ENCODE measurements around the gene ZBTB22.
A peak's percentile ranks its signal among the peaks of the same experiment; 100 is the strongest.
"Not testable (repeated sequence)": the region's sequence is repeated elsewhere in the genome, so short reads cannot be mapped to it uniquely, and the experiment has no call there.

The ZBTB22 gene

DNA sequence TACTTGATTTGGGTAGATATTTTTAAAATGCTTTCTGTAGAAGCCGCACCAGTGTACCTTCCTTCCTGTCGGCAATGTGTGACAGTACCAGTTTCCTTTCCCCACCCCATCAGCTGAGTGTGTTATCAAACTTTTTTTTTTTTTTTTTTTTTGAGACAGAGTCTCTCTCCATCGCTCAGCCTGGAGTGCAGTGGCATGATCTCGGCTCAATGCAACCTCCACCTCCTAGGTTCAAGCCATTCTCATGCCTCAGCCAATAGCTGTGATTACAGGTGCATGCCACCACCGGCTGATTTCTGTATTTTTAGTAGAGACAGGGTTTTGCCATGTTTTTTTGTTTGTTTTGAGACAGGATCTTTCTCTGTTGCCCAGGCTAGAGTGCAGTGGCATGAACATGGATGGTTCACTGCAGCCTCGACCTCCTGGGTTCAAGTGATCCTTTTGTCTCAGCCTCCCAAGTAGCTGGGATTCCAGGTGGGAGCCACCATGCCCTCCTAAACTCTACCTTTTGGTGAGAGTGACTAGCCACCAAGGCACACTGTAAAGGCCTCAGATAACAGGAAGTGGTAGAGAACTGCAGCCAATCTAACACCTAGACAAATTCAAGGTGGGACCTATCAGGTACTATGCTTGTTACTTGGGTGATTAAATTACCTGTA, 26.5 kb upstream of the ZBTB22 start:
- peak overlapping the region; percentile 21; the same call in 1 of the 2 replicates for H3K4me3 ChIP-seq (ENCODE audit: low read length)
- no peak for TF ChIP-seq ZNF274 (IDR thresholded peaks at IDR 0.05; ENCODE audit: low read depth, low read length)

DNA sequence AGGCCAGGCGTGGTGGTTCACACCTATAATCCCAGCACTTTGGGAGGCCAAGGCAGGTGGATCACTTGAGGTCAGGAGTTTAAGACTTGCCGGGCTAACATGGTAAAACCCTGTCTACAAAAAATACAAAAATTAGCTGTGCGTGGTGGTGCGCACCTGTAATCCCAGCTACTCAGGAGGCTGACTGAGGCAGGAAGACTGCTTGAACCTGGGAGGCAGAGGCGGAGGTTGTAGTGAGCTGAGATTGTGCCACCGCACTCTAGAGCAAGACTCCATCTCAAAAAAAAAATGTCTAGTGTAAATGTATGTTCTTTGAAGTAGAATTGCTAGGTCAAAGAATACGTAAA, 26.0 kb upstream of the ZBTB22 start:
- H3K4me3 ChIP-seq (ENCODE audit: low read length), result not testable (repeated sequence)

DNA sequence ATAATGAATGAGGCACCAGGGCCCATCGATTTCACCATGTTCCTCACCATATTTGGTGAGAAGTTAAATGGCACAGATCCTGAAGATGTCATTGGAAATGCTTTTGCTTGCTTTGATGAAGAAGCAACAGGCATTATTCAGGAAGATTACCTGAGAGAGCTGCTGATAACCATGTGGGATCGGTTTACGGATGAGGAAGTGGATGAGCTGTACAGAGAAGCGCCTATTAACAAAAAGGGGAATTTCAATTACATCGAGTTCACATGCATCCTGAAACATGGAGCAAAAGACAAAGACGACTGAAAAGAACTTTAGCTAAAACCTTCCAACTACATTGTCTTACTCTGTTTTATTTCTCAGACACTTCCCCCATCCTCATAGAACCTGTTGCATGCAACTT, 21.6 kb upstream of the ZBTB22 start:
- no peak for TF ChIP-seq ZNF274 (IDR thresholded peaks at IDR 0.05; ENCODE audit: low read depth, low read length)
- no peak overlapping the region for H3K4me3 ChIP-seq (ENCODE audit: low read length)

DNA sequence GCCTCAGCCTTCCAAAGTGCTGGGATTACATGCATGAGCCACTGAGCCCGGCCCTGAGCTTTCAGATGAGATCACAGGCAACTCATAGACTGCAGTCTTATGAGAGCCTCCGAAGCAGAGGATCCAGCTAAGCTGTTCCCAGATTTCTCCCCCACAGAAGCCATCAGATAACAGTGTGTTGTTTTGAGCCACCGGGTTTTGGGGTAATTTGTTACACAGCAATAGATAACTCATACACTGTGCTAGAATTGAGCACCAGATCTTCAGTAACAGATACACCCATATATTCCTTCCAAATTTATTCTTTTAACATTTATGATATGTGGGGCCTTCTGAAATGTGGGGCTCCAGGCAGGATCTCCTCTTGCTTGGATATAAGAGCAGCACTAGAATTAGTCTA, 19.0 kb upstream of the ZBTB22 start:
- no peak for TF ChIP-seq ZNF274 (IDR thresholded peaks at IDR 0.05; ENCODE audit: low read depth, low read length)
- H3K4me3 ChIP-seq (ENCODE audit: low read length), result no peak overlapping the region

DNA sequence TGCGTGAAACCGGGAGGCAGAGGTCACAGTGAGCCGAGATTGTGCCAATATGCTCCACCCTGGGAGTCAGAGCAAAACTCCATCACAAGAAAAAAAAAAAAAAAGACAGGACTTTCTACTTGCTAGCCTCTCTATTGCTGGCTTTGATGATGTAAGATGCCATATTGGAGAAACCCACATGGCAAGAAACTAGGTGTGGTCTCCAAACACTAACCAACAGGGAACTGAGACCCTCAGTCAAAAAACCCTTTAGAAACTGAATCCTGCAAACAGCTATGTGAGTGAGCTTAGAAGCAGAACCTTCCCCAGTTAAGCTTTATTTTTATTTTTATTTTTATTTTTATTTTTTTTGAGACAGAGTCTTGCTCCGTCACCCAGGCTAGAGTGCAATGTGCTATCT, 18.4 kb upstream of the ZBTB22 start:
- H3K4me3 ChIP-seq (ENCODE audit: low read length), result no peak overlapping the region

DNA sequence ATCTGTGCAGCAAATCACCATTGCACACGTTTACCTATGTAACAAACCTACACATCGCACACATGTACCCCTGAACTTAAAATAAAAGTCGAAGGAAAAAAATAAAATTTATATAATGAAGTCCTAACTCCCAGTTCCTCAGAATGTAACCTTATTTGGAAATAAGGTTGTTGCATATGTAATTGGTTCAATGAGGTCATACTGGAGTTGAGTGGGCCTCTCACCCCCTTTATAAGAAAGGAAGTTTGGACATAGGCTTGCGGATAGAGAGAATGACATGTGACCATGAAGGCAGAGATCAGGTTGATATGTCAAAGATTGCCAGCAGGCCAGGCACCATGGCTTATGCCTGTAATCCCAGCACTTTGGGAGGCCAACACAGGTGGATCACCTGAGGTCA, 16.1 kb upstream of the ZBTB22 start:
- no peak for TF ChIP-seq ZNF274 (IDR thresholded peaks at IDR 0.05; ENCODE audit: low read depth, low read length)
- H3K4me3 ChIP-seq (ENCODE audit: low read length), result no peak overlapping the region

More for the DNA sequence above, 18.4 kb upstream of the ZBTB22 start:
- no peak for TF ChIP-seq ZNF274 (IDR thresholded peaks at IDR 0.05; ENCODE audit: low read depth, low read length)

DNA sequence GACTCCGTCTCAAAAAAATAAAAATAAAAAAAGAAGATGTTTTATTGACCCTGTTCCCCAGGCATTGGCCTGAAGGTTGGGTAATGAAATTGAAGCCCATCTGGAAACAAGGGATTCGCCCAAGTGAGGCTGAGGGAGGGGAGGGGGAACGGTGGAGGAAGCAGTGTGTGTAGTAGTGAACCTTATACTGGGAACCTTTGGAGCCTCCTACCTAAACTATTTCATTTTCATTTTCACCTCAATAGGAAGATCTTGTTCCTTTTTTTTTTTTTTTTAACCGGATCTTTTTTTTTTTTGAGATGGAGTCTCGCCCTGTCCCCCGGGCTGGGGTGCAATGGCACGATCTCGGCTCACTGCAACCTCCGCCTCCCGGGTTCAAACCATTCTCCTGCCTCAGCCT, 13.2 kb upstream of the ZBTB22 start:
- no peak for TF ChIP-seq ZNF274 (IDR thresholded peaks at IDR 0.05; ENCODE audit: low read depth, low read length)
- no peak overlapping the region for H3K4me3 ChIP-seq (ENCODE audit: low read length)

DNA sequence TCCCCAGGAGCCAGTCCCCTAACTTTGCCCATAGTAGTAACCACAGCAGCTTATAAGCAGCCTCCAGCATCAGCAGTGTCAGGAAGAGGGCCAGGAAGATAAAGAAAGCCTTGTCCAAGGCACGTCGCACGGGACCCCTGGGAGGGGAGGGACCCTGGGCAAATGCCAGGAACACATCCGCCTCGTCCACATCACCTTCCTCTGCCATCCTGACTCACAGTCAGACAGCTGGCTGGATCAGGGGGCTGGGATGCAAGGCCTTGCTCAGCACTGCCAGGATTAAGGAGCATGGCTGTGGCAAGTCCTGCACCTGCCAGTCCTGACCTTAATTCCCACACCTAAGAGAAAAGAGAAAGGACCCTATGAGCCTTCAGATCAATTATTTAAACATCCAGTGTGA, 11.5 kb upstream of the ZBTB22 start:
- H3K4me3 ChIP-seq (ENCODE audit: low read length), result no peak overlapping the region
- TF ChIP-seq ZNF274 (IDR thresholded peaks at IDR 0.05; ENCODE audit: low read depth, low read length), result no peak

DNA sequence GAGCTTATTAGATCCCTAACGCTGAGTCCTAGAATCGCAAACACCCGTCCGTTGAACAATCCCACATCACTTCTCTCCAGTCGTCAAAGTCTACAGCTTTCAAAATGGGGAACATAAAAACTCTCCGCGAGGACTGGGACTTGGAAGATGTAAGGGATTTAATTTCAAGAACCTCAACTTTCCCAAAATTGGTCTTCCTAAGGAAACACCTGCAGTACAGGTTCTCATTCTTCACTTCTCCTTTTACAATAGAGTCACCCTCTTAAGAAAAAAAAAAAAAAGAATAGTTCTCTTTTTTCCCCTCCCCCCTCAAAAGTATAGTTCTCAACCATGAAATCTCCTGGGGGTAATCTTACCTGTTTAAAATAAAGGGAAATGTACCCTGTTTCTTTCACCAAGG, 6.6 kb upstream of the ZBTB22 start:
- no peak for TF ChIP-seq ZNF274 (IDR thresholded peaks at IDR 0.05; ENCODE audit: low read depth, low read length)
- H3K4me3 ChIP-seq (ENCODE audit: low read length), result peak overlapping the region; percentile 63

DNA sequence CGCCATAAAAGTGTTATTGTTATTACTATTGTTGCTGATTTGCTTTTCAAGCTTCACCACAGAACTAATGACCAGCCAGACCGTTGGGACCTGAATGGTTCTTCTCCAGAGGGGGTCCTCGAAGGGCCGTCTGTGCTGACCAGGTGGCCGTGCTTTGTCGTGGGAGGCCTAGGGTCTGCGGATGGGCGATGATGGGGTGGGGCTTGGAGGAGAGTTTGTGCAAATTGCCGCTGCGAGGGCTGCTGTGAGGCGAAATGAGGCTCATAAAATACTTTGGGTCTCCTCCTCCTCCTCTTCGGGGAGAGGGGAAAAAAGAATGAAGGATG, 6.0 kb upstream of the ZBTB22 start:
- H3K4me3 ChIP-seq (ENCODE audit: low read length), result peak overlapping the region; percentile 63
- TF ChIP-seq ZNF274 (IDR thresholded peaks at IDR 0.05; ENCODE audit: low read depth, low read length), result no peak

DNA sequence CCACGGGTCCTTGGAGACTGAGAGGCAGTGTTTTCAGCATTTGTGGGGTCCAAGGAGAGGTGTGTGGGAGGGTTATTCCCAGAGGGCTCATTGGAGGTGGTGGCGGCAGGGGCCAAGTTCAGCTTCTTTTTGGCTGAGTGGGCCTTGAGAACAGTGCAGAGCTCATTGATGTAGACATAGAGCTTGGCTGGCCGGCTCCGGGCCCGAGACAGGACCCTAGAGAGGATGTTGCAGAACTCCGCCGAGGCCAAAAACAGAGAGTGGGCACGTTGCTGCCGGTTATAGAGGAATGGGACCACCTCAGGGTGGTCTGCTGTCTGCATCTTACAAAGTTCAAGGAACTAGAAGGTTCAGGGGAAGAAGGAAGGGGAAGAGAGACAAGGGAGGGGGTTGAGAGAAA, 3.7 kb upstream of the ZBTB22 start:
- H3K4me3 ChIP-seq (ENCODE audit: low read length), result no peak overlapping the region
- TF ChIP-seq ZNF274 (IDR thresholded peaks at IDR 0.05; ENCODE audit: low read depth, low read length), result no peak

DNA sequence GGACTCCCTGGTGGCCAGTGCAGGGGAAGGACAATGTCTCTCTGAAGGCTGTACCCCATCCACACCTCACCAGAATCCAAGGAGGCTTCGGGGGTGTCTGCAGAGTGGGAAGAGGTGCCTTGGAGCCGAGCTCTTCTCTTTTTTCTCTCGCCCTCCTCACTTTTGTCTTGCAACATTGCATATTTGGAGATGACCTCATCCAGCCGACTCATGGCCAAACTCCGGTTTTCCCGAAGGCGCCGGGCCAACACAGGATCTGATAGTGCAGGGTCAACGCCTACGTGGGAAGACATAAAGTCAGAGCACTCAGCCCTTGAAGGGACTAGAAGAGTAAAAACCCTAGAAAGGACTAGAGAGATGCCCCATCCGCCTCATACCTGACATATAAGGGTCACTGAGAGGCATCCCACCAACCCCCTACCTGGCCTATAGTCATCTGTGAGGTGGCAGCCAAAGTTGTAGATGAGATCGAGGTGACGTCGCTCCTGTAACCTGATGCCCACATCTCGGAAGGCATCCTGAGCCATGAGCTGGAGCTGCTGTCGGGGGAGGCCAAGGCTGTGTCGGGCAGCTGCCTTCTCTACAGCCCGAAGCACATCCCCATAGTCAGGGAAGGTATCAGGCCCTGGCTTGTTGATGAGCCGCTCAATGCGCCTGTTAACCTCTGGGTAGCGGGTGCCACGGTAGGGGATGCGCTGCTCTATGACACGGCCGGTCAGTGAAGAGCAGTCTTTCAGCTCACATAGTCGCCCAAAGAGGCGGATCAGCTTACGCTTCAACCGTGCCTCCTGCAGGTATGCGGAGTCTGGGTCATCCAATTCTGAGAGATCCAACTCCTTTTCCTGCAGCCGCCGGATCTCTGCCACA, 3.0 kb upstream of the ZBTB22 start:
- no peak overlapping the region for H3K4me3 ChIP-seq (ENCODE audit: low read length)

DNA sequence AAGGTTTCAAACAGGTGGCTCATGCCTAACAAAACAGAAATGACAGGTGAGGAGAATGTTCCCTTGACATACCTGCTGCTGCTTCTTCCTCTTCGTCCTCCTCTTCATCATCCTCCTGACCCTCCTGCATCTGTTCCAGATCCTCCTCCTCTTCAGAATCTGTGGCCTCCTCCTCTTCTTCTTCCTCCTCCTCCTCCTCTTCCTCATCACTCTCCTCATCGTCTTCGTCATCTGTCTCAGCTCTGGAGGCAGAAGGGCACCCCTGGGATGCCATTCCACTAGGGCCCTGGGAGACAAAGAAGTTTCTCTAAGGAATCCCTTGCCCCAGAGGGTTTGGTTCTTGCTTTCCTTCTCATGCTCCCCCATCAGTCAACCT, 2.4 kb upstream of the ZBTB22 start:
- TF ChIP-seq ZNF274 (IDR thresholded peaks at IDR 0.05; ENCODE audit: low read depth, low read length), result no peak
- no peak overlapping the region for H3K4me3 ChIP-seq (ENCODE audit: low read length)

More for the DNA sequence above, 3.0 kb upstream of the ZBTB22 start:
- TF ChIP-seq ZNF274 (IDR thresholded peaks at IDR 0.05; ENCODE audit: low read depth, low read length), result no peak

DNA sequence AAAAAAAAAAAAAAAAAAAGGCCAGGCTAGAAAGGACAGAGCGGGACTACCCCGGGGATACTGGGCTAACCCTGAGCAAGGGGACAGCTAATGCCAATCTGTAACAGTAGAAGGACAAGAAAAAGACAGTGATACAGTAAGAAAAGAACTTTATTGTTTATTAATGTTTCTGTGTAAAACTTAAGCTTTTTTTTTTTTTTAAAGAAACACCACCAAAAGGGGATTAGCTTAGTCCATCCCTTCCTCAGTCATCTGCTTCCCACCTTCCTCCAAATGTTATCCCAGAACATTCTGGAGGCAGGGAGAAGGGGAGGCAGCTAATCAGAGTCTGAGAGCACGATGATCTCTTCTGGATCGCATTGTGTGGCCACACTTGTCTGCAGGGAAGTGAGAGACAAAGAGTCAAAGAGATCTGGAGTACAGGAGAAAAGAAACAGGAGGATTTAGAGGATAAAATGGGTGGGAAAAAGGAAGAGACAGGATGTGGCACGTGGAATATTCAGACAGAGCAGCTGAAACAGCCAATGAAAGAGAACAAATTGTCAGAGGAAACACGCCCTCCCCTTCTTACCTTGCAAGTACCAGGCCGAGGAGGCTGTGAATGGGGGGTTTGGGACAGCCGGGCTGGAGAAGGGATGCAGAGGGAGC, 1.0 kb upstream of the ZBTB22 start:
- H3K4me3 ChIP-seq (ENCODE audit: low read length), result peak overlapping the region; percentile 64; the same call in 1 of the 2 replicates
- TF ChIP-seq ZNF274 (IDR thresholded peaks at IDR 0.05; ENCODE audit: low read depth, low read length), result no peak

DNA sequence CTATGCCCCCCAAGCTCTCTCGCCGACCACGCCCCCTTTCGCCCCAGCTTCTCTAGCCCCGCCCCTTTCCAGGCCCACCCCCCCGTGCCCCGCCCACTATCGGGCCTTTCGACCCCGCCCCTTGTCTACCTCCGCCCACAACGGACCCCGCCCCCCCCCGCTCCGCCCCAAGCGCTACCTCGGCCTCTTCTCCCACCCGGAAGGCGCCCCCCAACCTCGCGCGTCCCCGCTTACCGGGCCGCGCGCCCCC, 200 bp downstream of the ZBTB22 start:
- H3K4me3 ChIP-seq (ENCODE audit: low read length), result peak overlapping the region; percentile 36; the same call in 1 of the 2 replicates

More for the DNA sequence above, 200 bp downstream of the ZBTB22 start:
- no peak for TF ChIP-seq ZNF274 (IDR thresholded peaks at IDR 0.05; ENCODE audit: low read depth, low read length)
